Thyroid gland (tissue), 4 donors: ENCODE measurements around the gene OGT.

Experiments
- CTCF ChIP-seq, 6 experiments: fragments of 200-600 bp in 3 of 6; fragments of 450-650 bp in 3 of 6; sonication (generic) in 3 of 6; IDR thresholded peaks; one replicate each; pipeline ENCODE4 v1.5.1; 2016 to 2019; ENCODE audit warnings: antibody characterized with exemption in 6 of 6, mild to moderate bottlenecking in 2 of 6, inconsistent platforms in 1 of 6, moderate library complexity in 1 of 6
- POLR2A ChIP-seq, 2 donors: fragments of 450-650 bp; IDR thresholded peaks; one replicate each; pipeline ENCODE4 v1.6.1; 2017; ENCODE audit warnings: antibody characterized with exemption in 2 of 2, mild to moderate bottlenecking in 2 of 2, moderate library complexity in 1 of 2

GRCh38 chrX:71577682-71578081, 44.8 kb downstream of the OGT start:
- no peak for TF ChIP-seq POLR2A (IDR thresholded peaks at IDR 0.05)
- no peak for TF ChIP-seq CTCF (IDR thresholded peaks at IDR 0.05)
